Medulla oblongata (tissue), 1 donor: ENCODE measurements around the gene TXNDC9.
"Not testable (repeated sequence)": the region's sequence is repeated elsewhere in the genome, so short reads cannot be mapped to it uniquely, and the experiment has no call there.

Experiments used
- DNase-seq: peaks from one replicate; pipeline ENCODE4 v3.0.0-alpha.2; 2015; ENCODE audit errors: extremely low spot score

The TXNDC9 gene

GRCh38 chr2:99335911-99336803 lies at the start of gene TXNDC9:
TXNDC9 (minus strand) TSS chr2:99336333; CDS start chr2:99333210, 3,123 bp downstream.
- peak; percentile 99 for DNase-seq

DNA sequence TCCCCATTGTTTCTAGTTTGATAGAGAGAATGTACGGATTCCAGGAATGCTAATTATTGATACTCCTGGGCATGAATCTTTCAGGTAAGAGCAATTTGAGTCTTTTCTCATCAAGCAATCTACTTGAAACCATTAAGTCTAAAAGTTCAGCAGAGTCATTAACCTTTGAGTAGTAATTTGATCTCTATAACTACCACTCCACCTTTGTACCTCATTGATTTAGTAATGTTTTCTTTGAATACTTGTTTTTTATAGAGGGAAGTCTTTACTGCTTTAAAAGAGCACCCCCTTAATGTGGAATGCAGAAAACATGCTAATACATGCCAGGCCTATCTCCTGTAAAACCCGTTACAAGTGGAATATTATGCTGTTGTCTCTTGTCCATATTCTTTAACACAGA lies 46.0 kb upstream of the TXNDC9 start:
- DNase-seq = no peak

GRCh38 chr2:99380376-99381010 lies 44.4 kb upstream of the TXNDC9 start:
- no peak for DNase-seq

DNA sequence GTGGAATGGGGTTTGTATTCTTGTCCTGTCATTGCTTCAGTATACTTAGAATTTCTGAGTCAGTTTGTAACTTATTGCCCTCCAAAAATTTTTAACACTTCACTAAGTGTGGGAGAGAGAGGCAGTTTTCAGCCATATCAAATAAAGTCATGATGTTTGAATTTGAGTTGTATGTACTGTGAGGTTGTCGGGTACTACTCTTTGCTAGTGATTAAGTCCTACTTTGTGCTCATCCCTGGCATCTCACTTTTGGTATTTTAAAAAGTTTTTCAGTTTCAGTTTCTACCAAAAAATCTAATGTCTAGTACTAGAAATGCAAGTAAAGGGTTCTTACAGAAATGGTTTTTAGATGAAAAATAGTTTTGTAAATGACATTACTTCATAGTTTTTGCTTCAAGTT lies 41.7 kb upstream of the TXNDC9 start:
- DNase-seq = no peak

GRCh38 chr2:99376254-99376864 lies 40.2 kb upstream of the TXNDC9 start:
- DNase-seq = no peak

DNA sequence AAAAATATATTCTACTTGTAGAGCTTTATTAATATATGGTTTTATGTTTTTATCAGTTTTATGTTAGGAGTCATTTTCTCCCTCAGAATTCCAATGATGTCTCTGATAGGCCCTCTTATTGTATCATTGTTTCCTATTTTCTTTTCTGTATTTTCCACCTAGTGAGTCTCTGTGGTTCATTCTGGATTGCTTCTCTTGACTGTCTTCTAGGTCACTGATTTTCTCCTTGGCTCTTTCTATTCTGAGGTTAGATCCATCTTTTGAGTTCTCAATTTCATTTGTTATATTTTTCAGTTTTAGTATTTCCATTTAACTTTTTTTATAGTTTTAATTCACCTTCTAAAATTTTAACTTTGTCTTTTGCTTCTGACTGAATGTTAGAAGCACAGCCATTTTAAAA lies 38.6 kb upstream of the TXNDC9 start:
- no peak for DNase-seq

GRCh38 chr2:99373144-99373543 lies 37.0 kb upstream of the TXNDC9 start:
- DNase-seq = no peak

DNA sequence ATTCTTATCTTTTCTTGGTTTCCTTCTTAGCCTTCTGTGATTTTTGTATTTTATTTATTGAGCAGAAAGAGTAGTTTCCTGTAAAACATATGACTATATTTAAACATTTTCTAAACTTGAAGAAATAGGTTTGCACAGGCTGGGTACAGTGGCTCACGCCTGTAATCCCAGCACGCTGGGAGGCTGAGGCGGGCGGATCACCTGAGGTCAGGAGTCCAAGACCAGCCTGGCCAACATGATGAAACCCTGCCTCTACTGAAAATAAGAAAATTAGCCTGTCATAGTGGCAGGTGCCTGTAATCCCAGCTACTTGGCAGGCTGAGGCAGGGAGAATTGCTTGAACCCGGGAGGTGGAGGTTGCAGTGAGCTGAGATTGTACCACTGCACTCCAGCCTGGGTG lies 32.7 kb upstream of the TXNDC9 start:
- not testable (repeated sequence) for DNase-seq

DNA sequence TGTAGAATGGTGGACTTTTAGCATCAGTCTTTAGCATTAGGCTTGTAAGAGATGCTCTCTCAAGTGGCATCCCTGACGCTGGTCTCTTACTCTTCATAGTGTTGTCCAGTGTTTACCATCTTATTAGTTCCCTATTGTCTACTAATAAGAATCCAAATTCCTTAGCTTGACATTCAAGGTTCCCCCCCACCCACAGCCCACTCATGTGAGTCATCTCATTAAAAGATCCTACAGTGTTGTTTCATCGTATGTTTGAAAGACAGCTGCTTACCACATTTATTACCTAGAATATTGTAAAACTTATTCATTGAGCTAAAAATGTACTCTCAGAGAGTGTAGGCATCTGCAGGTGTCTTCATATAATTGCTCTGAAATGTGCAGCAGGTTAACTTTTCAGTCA lies 29.5 kb upstream of the TXNDC9 start:
- no peak for DNase-seq

- no peak for DNase-seq
Measured at GRCh38 chr2:99356853-99357252, 20.7 kb upstream of the TXNDC9 start.

- DNase-seq = not testable (repeated sequence)
Measured at GRCh38 chr2:99354825-99355224, 18.7 kb upstream of the TXNDC9 start.

DNA sequence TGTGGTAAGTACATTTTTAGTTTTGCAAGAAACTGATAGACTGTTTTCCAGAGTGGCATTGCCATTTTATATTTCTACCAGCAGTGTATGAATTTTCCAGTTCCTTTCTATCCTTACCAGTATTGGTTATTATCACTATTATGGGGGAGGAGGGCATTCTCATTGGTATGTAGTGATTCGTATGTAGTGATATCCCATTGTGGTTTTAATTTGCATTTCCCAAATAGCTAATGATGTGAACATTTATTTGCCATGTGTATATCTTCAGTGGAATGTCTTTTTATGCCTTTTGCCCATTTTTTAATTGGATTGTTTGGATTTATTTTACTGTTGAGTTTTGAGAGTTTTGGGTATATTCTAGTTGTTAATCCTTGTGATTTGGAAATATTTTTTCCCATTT lies 17.9 kb upstream of the TXNDC9 start:
- no peak for DNase-seq

GRCh38 chr2:99350194-99350593 lies 14.1 kb upstream of the TXNDC9 start:
- DNase-seq = no peak

GRCh38 chr2:99348173-99348572 lies 12.0 kb upstream of the TXNDC9 start:
- no peak for DNase-seq

DNA sequence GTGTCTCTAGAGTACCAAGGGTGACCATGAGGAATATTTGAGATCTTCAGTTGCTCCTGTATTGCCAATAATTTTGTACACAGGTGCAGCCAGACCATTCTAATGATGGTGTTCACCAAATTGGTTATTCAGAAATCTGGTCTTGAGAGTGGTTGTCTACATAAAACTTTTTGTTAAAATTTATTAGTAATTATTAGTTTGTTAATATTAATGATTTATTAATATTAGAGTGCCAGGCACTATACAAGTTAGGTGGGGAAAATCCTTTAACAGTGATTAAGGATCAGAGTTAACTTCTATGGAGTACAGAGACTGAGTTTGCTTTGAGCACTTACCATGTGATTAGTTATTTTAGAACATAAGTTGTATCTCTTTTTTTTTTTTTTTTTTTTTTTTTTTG lies 10.1 kb upstream of the TXNDC9 start:
- no peak for DNase-seq

DNA sequence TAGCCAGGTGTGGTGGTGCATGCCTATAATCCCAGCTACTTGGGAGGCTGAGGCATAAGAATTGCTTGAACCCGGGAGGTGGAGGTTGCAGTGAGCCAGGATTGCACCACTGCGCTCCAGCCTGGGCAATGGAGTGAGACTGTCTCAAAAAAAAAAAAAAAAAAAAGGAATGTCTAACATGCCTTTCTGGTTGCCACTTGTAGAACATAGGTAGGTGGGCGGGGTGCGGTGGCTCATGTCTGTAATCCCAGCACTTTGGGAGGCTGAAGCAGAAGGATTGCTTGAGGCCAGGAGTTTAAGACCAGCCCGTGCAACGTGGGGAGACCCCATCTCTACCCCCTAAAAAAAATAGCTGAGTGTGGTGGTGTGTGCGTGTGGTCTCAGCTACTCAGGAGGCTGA lies 9.3 kb upstream of the TXNDC9 start:
- not testable (repeated sequence) for DNase-seq

- no peak for DNase-seq
Measured at GRCh38 chr2:99342536-99342935, 6.4 kb upstream of the TXNDC9 start.

- no peak for DNase-seq
Measured at GRCh38 chr2:99340669-99341236, 4.6 kb upstream of the TXNDC9 start.

- peak; percentile 6 for DNase-seq
Measured at GRCh38 chr2:99338029-99338585, 2.0 kb upstream of the TXNDC9 start.

- peak; percentile 98 for DNase-seq
Measured at GRCh38 chr2:99337113-99338028, 1.2 kb upstream of the TXNDC9 start, which contains the start of gene EIF5B. EIF5B (plus strand) TSS chr2:99337389; CDS start chr2:99337555, 166 bp downstream.

- DNase-seq = no peak
Measured at GRCh38 chr2:99336804-99337112, 625 bp upstream of the TXNDC9 start.
